ENCODE results near the gene OR1B1. TPM values are rescaled to one million over a fixed set of nuclear protein-coding genes. Genes with fewer than 3 reads are reported as not detected.
"Not testable (repeated sequence)": the region's sequence is repeated elsewhere in the genome, so short reads cannot be mapped to it uniquely, and the experiment has no call there.

OR1B1 gene
- not detected for total RNA-seq

- no peak for DNase-seq
Observed at GRCh38 chr9:122657527-122657926, at the start of gene OR1B1. Gene OR1B1, minus strand, starts transcription at chr9:122657627.

DNA sequence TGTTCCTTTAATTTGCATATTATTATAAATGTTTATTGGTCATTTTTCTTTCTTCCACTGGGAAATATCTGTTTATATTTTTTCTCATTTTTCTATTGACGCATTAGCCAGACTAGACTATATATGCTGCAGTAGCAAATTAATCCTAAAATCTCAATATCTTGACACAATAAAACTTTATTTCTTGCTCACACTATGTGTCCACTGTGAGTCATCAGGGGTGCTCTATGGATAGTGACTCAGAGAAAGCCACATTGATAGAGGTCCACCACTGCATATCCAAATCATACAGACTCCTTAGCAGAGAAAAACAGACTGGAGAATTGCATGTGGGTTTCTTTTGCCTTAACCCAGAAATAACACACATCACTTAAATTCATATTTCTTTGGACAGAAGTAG, 38.3 kb upstream of the OR1B1 start:
- no peak for DNase-seq

- DNase-seq, result no peak
Observed at GRCh38 chr9:122684851-122685250, 27.4 kb upstream of the OR1B1 start.

- no peak for DNase-seq
Observed at GRCh38 chr9:122672481-122672880, 15.1 kb upstream of the OR1B1 start.

DNA sequence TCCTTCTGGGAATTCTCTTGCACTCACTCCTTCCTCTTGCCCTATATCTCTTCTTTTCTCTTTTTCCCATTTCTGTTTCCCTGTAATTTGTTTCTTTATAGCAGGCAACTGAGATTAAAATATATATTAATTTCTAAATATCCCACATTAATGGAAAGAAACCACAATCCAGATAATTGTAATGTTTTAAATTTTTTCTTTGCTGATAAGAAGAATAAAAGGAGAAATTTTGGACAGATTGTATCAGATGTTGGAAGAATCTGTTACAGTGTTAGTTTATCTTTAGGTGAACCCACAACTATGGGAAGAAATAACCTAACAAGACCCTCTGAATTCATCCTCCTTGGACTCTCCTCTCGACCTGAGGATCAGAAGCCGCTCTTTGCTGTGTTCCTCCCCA, 4.0 kb upstream of the OR1B1 start, which contains the start of gene OR1L1:
OR1L1 (plus strand) TSS at position 301 of the 400 bp plus-strand sequence; CDS start at position 301, 0 bp downstream.
- no peak for DNase-seq

DNA sequence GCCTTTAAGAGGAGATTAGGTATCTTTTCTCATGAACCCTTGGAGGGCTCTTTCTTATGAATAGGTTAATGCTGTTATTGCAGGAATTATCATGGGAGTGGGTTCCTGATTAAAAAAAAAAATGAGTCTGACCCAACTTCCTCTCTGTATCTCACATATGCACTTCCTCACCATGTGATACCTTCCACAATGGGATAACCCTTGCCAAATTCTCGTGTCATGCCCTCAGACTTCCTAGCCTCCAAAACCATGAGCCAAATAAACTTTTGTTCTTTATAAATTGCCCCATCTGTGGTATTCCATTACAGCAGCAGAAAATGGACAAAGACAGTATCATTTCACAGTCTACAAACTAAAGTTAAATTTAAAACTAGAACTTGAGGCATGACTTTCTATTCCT, 1.0 kb downstream of the OR1B1 start:
- no peak for DNase-seq

DNA sequence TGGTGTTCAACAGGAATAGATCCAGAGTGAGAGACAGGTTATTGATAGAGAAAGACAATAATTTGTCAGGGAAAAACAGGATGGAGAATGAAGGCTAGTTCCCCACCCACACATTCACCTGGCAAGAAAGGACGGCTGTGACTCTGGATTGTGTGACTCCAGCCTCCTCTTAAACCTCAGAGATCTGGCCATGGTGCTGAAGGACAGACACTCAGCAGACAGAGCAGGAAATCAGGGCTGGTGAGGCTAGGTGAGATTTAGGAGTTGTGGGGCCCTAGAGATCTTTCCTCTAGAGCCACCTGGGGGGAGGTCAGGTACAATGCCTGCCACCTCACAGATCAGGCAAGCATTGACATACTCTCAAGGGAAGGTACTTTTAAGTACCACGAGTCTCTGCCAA, 15.2 kb downstream of the OR1B1 start:
- no peak for DNase-seq

DNA sequence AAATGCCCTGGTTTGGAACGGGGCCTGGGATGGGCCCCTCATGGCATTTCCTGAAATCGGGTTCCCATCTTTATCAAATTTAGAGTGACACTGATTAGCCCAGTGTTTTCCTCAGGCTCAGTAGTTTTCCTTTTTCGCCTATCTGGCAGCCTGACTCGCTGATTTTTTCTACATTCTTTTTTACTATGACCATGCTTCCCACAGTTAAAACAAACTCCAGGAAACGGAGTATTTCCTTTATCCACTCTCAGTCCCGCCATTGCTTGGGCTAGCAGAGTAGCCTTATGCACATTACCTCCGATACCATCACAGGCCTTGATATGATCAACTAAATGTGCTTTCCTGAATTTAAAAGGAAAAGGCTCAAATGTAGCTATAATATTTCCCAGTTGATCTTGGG, 37.4 kb downstream of the OR1B1 start:
- no peak for DNase-seq

- DNase-seq, result no peak
Observed at GRCh38 chr9:122614362-122614761, 43.1 kb downstream of the OR1B1 start, which contains the start of gene OR1Q1. Gene OR1Q1, plus strand, starts transcription at chr9:122614738. Its CDS starts 0 bp downstream, at chr9:122614738.

DNA sequence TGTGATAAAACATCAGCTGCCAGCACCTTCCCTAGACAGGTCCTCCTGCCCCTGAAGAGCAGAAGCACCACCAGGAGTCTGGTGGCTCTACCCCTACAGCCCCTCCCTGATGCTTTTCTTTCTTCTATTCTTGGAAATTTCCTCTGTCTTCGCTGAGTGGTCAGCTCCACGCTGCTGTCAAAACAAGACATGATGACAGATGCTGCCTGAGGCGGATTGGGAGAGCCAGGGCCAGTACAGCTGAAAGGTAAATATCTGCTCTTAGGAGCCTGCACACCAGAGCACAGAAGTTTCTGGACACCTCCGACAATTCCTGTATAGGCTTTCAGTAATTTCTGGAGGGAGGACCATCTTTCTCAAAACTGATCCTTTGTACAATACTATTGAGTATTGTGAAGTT, 47.6 kb downstream of the OR1B1 start:
- DNase-seq, result no peak

- DNase-seq, result no peak
Observed at GRCh38 chr9:122606587-122606986, 50.8 kb downstream of the OR1B1 start.

GRCh38 chr9:122605691-122606090, 51.7 kb downstream of the OR1B1 start:
- no peak for DNase-seq

DNA sequence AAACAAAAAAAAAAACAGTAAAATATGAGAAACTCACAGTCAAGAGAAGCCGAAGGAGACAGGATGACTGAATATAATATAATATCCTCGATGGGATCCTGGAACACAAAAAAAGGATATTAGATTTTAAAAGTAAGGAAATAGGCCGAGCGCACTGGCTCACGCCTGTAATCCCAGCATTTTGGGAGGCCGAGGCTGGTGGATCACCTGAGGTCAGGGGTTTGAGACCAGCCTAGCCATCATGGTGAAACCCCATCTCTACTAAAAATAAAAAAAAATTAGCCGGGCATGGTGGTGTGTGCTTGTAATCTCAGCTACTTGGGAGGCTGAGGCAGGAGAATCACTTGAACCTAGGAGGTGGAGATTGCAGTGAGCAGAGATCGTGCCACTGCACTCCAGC, 74.1 kb downstream of the OR1B1 start, which contains the start of gene OR1L8:
OR1L8 (minus strand) TSS at position 101 of the 400 bp plus-strand sequence. CDS start 14,907 bp downstream, outside the sequence.
- not testable (repeated sequence) for DNase-seq

GRCh38 chr9:122580360-122580759, 77.1 kb downstream of the OR1B1 start:
- no peak for DNase-seq

DNA sequence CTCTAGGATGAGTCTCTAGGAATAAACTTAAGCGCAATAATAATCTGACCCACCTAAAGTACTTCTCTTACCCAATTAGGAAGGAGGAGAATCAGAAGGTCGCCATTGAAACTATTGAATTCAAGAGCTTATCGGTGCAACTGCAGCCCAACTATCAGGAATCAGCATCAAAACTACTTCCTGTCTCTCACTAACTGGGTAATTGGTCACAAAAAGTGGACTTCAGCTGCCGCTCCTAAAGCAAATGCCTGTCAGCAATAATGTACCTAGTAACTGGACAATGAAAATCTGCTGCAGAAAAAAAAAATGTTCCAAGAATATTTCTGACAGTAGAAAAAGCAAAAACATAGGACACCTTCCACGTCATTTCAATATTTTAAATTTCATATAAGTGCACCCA, 77.6 kb downstream of the OR1B1 start:
- no peak for DNase-seq
